Aorta (tissue), 5 donors: ENCODE data around the gene NFAM1. TPM values are rescaled to one million over a fixed set of nuclear protein-coding genes. Genes with fewer than 3 reads are reported as not detected.

Experiments used
- ATAC-seq: fragments of 200-7000 bp; cut with Tn5 transposase; one replicate; pipeline ENCODE4 v1.9.1; 2022; ENCODE audit warnings: moderate library complexity; ENCODE audit not compliant: low FRiP score
- DNase-seq, 2 donors: peaks; one replicate each; pipeline ENCODE4 v3.0.0-alpha.2; 2020
- H3K27ac ChIP-seq, 2 donors: one replicate each; pipeline ENCODE4 v1.5.1; 2013; ENCODE audit warnings: low read length in 2 of 2, mild to moderate bottlenecking in 2 of 2, moderate library complexity in 2 of 2, control low read depth in 1 of 2, inconsistent platforms in 1 of 2, low read depth in 1 of 2
- H3K27me3 ChIP-seq, 2 donors: one replicate each; pipeline ENCODE4 v1.6.1; 2013; ENCODE audit warnings: control low read depth in 1 of 2, low read length in 1 of 2, mild to moderate bottlenecking in 1 of 2, moderate library complexity in 1 of 2; ENCODE audit not compliant: insufficient read depth in 2 of 2, control insufficient read depth in 1 of 2
- H3K36me3 ChIP-seq, 2 donors: one replicate each; pipeline ENCODE4 v1.6.1; 2013; ENCODE audit warnings: control low read depth in 1 of 2, low read length in 1 of 2, mild to moderate bottlenecking in 1 of 2; ENCODE audit not compliant: insufficient read depth in 2 of 2, control insufficient read depth in 1 of 2
- H3K4me1 ChIP-seq, 2 donors: one replicate each; pipeline ENCODE4 v1.6.1; 2013; ENCODE audit warnings: low read length in 2 of 2, control low read depth in 1 of 2, mild to moderate bottlenecking in 1 of 2, moderate library complexity in 1 of 2; ENCODE audit not compliant: insufficient read depth in 2 of 2, control insufficient read depth in 1 of 2
- H3K4me3 ChIP-seq, 2 donors: one replicate each; pipeline ENCODE4 v1.5.1; 2013; ENCODE audit warnings: low read length in 2 of 2, control low read depth in 1 of 2, mild to moderate bottlenecking in 1 of 2
- H3K9me3 ChIP-seq: one replicate; pipeline ENCODE4 v1.6.1; 2013; ENCODE audit warnings: mild to moderate bottlenecking, low read length; ENCODE audit not compliant: control insufficient read depth
- WGBS, 2 donors: extraction: QIAGEN DNeasy Blood & Tissue Kit; methylation state at CpG; one replicate each; pipeline ENCODE4 v1.1.7; 2013; 5-methylcytosine and 5-hydroxymethylcytosine counted together
- intact Hi-C, 2 donors: fragments of 100-400 bp; cut with DNase I; formaldehyde crosslinking; loops; one replicate each; pipeline versions ENCODE4 v1.14.2 to v1.15.0; 2022
- polyA plus RNA-seq, 2 donors: library from polyadenylated mRNA; stranded (reverse); fragments of 200-250 nt; gene quantifications; one replicate each; pipeline ENCODE4 v1.2.3, GENCODE V29; 2013
- total RNA-seq, 2 donors: library from RNA; stranded (reverse); fragmentation: NEBNext Ultra II Directional; extraction: Animal tissue kit (Norgen Biotek cat#: 25700); gene quantifications; one replicate each; pipeline ENCODE4 v1.2.1, GENCODE V29; 2021
- donor health status: healthy with polysubstance abuse.
- donor health status: Bipolar disorder and iron deficiency.
- donor health status: DM: no; HTN: no; CAD: no.
- donor health status: DM: no; HTN: no; CAD: no.
- donor health status: DM: yes; HTN: yes; CAD: no.

The NFAM1 gene
- total and polyA plus RNA-seq, 4 donors = 0.38 to 10.5 (median 3.9) TPM

DNA sequence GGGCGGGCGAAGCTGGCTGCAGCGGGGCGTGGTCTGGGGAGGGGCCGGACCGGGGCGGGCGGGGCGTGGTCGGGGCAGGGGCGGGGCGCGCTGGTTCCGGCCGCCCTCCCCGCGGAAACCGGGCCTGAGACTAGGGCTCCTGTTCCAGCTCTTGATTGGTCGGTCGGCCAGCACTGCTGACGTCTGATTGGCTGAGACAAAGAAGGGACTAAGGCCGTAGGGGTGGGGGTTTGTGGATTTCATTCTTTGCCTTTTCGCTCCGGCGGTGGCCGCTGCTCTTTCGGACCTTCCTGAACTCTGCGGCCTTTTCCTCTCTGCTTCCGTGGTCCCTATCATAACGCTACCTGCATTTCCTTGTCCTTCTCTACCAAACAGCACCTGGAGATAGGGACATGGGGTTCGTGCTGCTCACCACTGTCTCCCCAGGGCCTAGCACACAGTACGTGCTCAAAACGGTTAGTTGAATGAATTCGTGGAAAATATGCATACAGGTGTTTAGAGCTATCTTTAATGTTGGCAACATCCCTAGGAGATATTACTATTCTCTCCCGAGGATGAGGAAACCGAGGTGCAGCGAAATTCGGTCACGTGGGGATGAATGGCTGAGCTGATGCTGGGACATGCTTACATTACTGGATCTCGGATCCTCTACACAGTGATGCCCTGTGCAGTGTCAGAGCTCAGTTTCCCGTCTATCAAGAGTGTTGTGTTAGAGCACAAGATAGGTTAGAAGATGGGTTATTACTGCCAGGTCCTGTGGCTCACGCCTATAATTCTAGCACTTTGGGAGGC lies 62.8 kb downstream of the NFAM1 start:
- Histone ChIP-seq H3K27ac (no peak overlapping the region), H3K9me3 (no peaks in the 10 kb centered on the region), H3K27me3 (no peaks in the 10 kb centered on the region), H3K4me1 (no peaks in the 10 kb centered on the region), H3K4me3 (peak overlapping the region; percentile 49 to 50), H3K36me3 (no peaks in the 10 kb centered on the region)
- WGBS, 2 donors = 5 to 11% methylated on average over 26 to 42 of the region's 42 CpGs
- ATAC-seq = peak; percentile 94
- DNase-seq = peak; percentile 95
- intact Hi-C loops = loop anchor here in 1 of 2 donors (10.0 kb wide), 1 partner anchor 95 kb away; the partner anchor contains the start of gene TCF20

DNA sequence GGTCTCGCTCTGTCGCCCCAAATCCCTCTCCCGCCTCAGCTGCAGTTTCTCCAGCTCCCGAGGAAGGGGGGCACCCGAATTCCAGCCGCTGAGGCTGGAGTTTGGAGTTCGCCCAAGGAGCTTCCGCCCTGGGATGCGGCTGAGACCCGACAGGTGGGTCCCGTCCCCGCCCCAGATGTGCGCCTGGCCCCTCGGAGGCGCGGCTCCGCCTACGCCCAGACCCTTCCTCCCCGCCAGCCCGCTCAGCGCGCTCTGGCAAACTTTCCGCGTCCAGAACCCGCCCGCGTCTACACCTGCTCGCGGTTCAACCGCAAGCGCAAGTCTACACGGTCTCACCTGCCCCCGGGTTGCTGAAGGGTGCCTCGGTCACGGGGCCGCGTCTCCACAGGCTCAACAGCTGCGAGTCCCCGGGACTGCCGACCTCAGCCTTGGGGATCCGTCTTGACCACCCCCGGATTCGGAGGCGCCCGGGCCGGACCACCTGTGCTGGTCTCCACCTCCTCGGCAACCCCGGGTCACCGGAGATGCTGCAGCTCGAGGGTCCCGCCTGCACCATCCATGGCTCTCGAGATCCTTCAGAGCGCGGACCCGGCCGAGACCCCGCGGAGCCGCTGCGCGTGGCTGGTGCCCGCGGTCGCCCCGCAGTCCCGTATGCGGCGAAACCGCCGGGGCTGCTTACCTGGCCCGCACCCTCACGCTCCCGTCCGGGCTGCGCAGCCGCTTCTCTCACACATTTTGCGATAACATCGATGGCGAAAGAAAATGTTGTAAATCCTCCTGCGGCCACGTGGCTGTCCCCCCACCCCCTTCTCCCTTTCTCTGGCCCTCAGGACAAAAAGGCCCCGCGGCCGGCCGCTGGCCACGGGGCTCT lies 63.6 kb downstream of the NFAM1 start:
- intact Hi-C loops = loop anchor here in 1 of 2 donors (10.0 kb wide), 1 partner anchor 94 kb away; the partner anchor contains the start of gene TCF20
- WGBS, 2 donors = 1% methylated on average over 83 to 86 of the region's 86 CpGs
- no peaks in the 10 kb centered on the region for H3K4me1 ChIP-seq
- no peak overlapping the region for H3K27ac ChIP-seq
- H3K4me3 ChIP-seq = peak overlapping the region; percentile 42 to 49
- H3K27me3 ChIP-seq = no peaks in the 10 kb centered on the region
- ATAC-seq = peak; percentile 1
- no peaks in the 10 kb centered on the region for H3K9me3 ChIP-seq
- DNase-seq = peak in 1 of 2 donors; percentile 63
- no peaks in the 10 kb centered on the region for H3K36me3 ChIP-seq

DNA sequence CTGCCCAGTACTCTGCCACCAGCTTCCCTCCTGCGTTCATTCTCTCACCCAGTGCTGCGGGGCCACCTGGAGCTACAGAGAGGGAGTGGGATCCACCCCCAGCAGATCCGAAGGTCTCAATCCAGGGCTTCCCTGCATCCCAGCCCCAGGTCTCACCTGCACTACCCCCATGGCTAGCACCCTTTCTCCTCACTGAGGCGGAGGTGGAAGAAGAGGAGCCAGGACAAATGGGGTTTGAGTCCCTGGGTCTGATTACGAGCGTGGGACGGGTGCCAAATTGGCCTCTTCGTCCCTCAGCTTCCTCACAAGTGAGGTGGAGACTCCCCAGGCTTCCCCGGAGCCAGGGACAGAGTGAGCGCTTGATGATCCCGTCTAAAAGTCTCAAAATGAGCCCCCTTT lies 64.2 kb downstream of the NFAM1 start:
- ATAC-seq (no peak), DNase-seq (peak in 1 of 2 donors; percentile 65)
- 16 to 19% methylated on average over 11 of the region's 11 CpGs for WGBS, 2 donors
- no peak overlapping the region for H3K27ac ChIP-seq
- no peaks in the 10 kb centered on the region for H3K36me3 ChIP-seq
- no peaks in the 10 kb centered on the region for H3K9me3 ChIP-seq
- no peaks in the 10 kb centered on the region for H3K27me3 ChIP-seq
- intact Hi-C loops = loop anchor here in 1 of 2 donors (10.0 kb wide), 1 partner anchor 93 kb away; the partner anchor contains the start of gene TCF20
- no peaks in the 10 kb centered on the region for H3K4me1 ChIP-seq
- peak overlapping the region in 1 of 2 donors; percentile 49 for H3K4me3 ChIP-seq

GRCh38 chr22:42366806-42367581 lies 65.2 kb downstream of the NFAM1 start:
- ATAC-seq (no peak), DNase-seq (peak in 1 of 2 donors; percentile 63)
- Histone ChIP-seq H3K4me1 (no peaks in the 10 kb centered on the region), H3K4me3 (no peak overlapping the region), H3K27me3 (no peaks in the 10 kb centered on the region), H3K27ac (no peak overlapping the region), H3K36me3 (no peaks in the 10 kb centered on the region), H3K9me3 (no peaks in the 10 kb centered on the region)
- WGBS, 2 donors = 28 to 38% methylated on average over 8 of the region's 8 CpGs
- intact Hi-C loops = loop anchor here in 1 of 2 donors (10.0 kb wide), 1 partner anchor 92 kb away; the partner anchor contains the start of gene TCF20

- intact Hi-C loops = loop anchor here in 1 of 2 donors (10.0 kb wide), 1 partner anchor 91 kb away; the partner anchor contains the start of gene TCF20
- H3K4me1 ChIP-seq = no peaks in the 10 kb centered on the region
- ATAC-seq = no peak
Measured at GRCh38 chr22:42365942-42366695, 66.1 kb downstream of the NFAM1 start.

DNA sequence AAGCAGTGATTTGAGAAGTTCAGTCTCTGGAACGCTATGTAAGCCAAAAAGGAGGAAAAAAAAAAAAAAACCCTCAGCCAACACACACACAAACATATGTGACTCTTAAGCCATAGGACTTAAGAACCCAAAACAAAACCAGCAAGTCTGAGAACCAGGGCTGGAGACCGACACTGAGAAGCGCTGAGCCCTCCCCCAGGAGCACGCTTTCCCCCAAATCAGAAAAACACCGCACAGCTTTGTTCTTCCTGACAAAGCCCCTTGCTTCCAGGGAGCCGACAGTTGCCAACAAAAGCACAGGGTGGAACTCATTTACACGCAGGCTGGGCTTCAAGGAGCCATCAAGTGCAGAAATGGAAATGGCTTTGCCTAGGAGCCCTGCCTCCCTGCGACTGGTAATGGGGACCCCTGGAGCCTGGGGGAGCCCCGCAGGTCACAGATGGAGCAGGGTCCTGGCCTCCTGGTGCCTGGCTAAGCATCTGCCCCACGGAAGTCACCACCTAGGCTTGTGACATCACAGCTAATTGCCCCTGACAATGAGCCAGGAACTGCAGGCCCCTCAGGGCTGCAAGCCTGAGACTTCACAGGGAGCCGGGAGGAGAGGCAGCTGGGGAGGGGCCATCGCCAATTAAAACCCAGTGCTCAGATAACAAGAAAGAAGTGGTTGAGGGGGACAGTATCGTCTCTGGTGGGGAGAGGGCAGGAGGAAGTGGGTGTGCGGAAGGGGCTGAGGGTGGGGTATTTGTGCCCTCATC lies 66.9 kb downstream of the NFAM1 start:
- 9 to 17% methylated on average over 14 of the region's 14 CpGs for WGBS, 2 donors
- Histone ChIP-seq H3K27me3 (no peaks in the 10 kb centered on the region), H3K4me3 (no peak overlapping the region), H3K4me1 (no peaks in the 10 kb centered on the region), H3K36me3 (no peaks in the 10 kb centered on the region), H3K9me3 (no peaks in the 10 kb centered on the region), H3K27ac (no peak overlapping the region)
- ATAC-seq = no peak
- no peak for DNase-seq
- intact Hi-C loops = loop anchor here in 1 of 2 donors (10.0 kb wide), 1 partner anchor 90 kb away; the partner anchor contains the start of gene TCF20

More at GRCh38 chr22:42365942-42366695, 66.1 kb downstream of the NFAM1 start:
- H3K27ac ChIP-seq = no peak overlapping the region
- no peaks in the 10 kb centered on the region for H3K9me3 ChIP-seq
- no peaks in the 10 kb centered on the region for H3K27me3 ChIP-seq
- H3K4me3 ChIP-seq = no peak overlapping the region
- 52 to 61% methylated on average over 10 of the region's 10 CpGs for WGBS, 2 donors
- DNase-seq = no peak
- no peaks in the 10 kb centered on the region for H3K36me3 ChIP-seq

- Histone ChIP-seq H3K9me3 (no peaks in the 10 kb centered on the region), H3K4me1 (no peaks in the 10 kb centered on the region), H3K27ac (no peak overlapping the region), H3K4me3 (no peak overlapping the region), H3K27me3 (no peaks in the 10 kb centered on the region), H3K36me3 (no peaks in the 10 kb centered on the region)
- intact Hi-C loops = loop anchor here in 1 of 2 donors (10.0 kb wide), 1 partner anchor 90 kb away; the partner anchor contains the start of gene TCF20
- ATAC-seq (no peak), DNase-seq (no peak)
- 2 to 8% methylated on average over 13 of the region's 13 CpGs for WGBS, 2 donors
Measured at GRCh38 chr22:42364604-42365110, 67.5 kb downstream of the NFAM1 start.
